T-helper 2 cell (primary cell): Measurements from ENCODE around the gene CPVL.

ENCODE experiments used
- DNase-seq, 5 experiments: peaks; one replicate each; pipeline versions ENCODE4 v3.0.0 to v3.0.0-alpha.2; 2012 to 2022

The CPVL gene

GRCh38 chr7:29154076-29154475 lies 7.7 kb upstream of the CPVL start:
- DNase-seq = no peak

- no peak for DNase-seq
Observed at GRCh38 chr7:29150856-29151255, 4.5 kb upstream of the CPVL start.

- no peak for DNase-seq
Observed at GRCh38 chr7:29149036-29149435, 2.7 kb upstream of the CPVL start.

- no peak for DNase-seq
Observed at GRCh38 chr7:29147821-29148220, 1.5 kb upstream of the CPVL start.

- no peak for DNase-seq
Observed at GRCh38 chr7:29146888-29147609, 712 bp upstream of the CPVL start.

GRCh38 chr7:29145553-29146056 lies 732 bp downstream of the CPVL start:
- DNase-seq = no peak

GRCh38 chr7:29143751-29144150 lies 2.6 kb downstream of the CPVL start:
- DNase-seq = peak in 1 of 5 experiments; percentile 8

- DNase-seq = no peak
Observed at GRCh38 chr7:29142021-29142727, 4.2 kb downstream of the CPVL start.

- no peak for DNase-seq
Observed at GRCh38 chr7:29140873-29141468, 5.4 kb downstream of the CPVL start.

GRCh38 chr7:29139796-29140195 lies 6.5 kb downstream of the CPVL start:
- no peak for DNase-seq

- DNase-seq = no peak
Observed at GRCh38 chr7:29139191-29139590, 7.1 kb downstream of the CPVL start.

- DNase-seq = no peak
Observed at GRCh38 chr7:29138588-29138987, 7.7 kb downstream of the CPVL start.

- DNase-seq = no peak
Observed at GRCh38 chr7:29135846-29136245, 10.5 kb downstream of the CPVL start.

GRCh38 chr7:29132980-29133379 lies 13.4 kb downstream of the CPVL start:
- DNase-seq = no peak

- DNase-seq = no peak
Observed at GRCh38 chr7:29131678-29132077, 14.7 kb downstream of the CPVL start.

- no peak for DNase-seq
Observed at GRCh38 chr7:29130096-29130495, 16.2 kb downstream of the CPVL start.

- no peak for DNase-seq
Observed at GRCh38 chr7:29127527-29127926, 18.8 kb downstream of the CPVL start.

GRCh38 chr7:29126804-29127203 lies 19.5 kb downstream of the CPVL start:
- DNase-seq = no peak

- DNase-seq = no peak
Observed at GRCh38 chr7:29123626-29124190, 22.6 kb downstream of the CPVL start.

- no peak for DNase-seq
Observed at GRCh38 chr7:29122759-29123158, 23.6 kb downstream of the CPVL start.

GRCh38 chr7:29122081-29122480 lies 24.3 kb downstream of the CPVL start:
- no peak for DNase-seq

- no peak for DNase-seq
Observed at GRCh38 chr7:29120955-29121354, 25.4 kb downstream of the CPVL start.

- no peak for DNase-seq
Observed at GRCh38 chr7:29119538-29119937, 26.8 kb downstream of the CPVL start.
